Liver (tissue), 9 donors: ENCODE results near the gene ABHD12B. TPM values are rescaled to one million over a fixed set of nuclear protein-coding genes. Genes with fewer than 3 reads are reported as not detected.
A peak's percentile ranks its signal among the peaks of the same experiment; 100 is the strongest.

Source experiments
- DNase-seq: peaks from one replicate; pipeline ENCODE4 v3.0.0-alpha.2; 2017; ENCODE audit warnings: low spot score
- H3K27ac ChIP-seq, 2 donors: one replicate each; pipeline ENCODE4 v1.7.0; 2013; ENCODE audit warnings: inconsistent platforms in 2 of 2, low read length in 2 of 2, control low read depth in 1 of 2, low read depth in 1 of 2, mild to moderate bottlenecking in 1 of 2
- H3K27me3 ChIP-seq, 4 donors: one replicate each; pipeline versions ENCODE4 v1.6.1 to v1.7.0; 2013; ENCODE audit warnings: low read length in 3 of 4, inconsistent platforms in 1 of 4, mild to moderate bottlenecking in 1 of 4, moderate library complexity in 1 of 4; ENCODE audit not compliant: control insufficient read depth in 4 of 4, insufficient read depth in 4 of 4
- H3K36me3 ChIP-seq, 4 donors: one replicate each; pipeline versions ENCODE4 v1.6.1 to v1.7.0; 2013; ENCODE audit warnings: low read length in 3 of 4, mild to moderate bottlenecking in 3 of 4, low read depth in 1 of 4, moderate library complexity in 1 of 4; ENCODE audit not compliant: control insufficient read depth in 4 of 4, insufficient read depth in 3 of 4
- H3K4me1 ChIP-seq, 4 donors: one replicate each; pipeline versions ENCODE4 v1.6.1 to v1.7.0; 2013; ENCODE audit warnings: low read length in 3 of 4, mild to moderate bottlenecking in 3 of 4, moderate library complexity in 1 of 4; ENCODE audit not compliant: control insufficient read depth in 4 of 4, insufficient read depth in 4 of 4
- H3K4me3 ChIP-seq, 3 donors: one replicate each; pipeline versions ENCODE4 v1.6.1 to v1.7.0; 2013; ENCODE audit warnings: low read length in 3 of 3, control low read depth in 1 of 3, low read depth in 1 of 3, mild to moderate bottlenecking in 1 of 3
- H3K9ac ChIP-seq, 2 donors: one replicate each; pipeline ENCODE4 v1.7.0; 2013; ENCODE audit warnings: low read length in 2 of 2, mild to moderate bottlenecking in 2 of 2, moderate library complexity in 2 of 2, control low read depth in 1 of 2, low read depth in 1 of 2
- H3K9me3 ChIP-seq, 4 donors: one replicate each; pipeline versions ENCODE4 v1.6.1 to v1.7.0; 2013; ENCODE audit warnings: low read length in 3 of 4; ENCODE audit not compliant: control insufficient read depth in 4 of 4
- ATF3 ChIP-seq: IDR thresholded peaks from 2 replicates; pipeline ENCODE4 v1.6.1; 2016; ENCODE audit warnings: antibody characterized with exemption
- FOXA1 ChIP-seq: IDR thresholded peaks from 2 replicates; pipeline ENCODE4 v1.6.1; 2016; ENCODE audit warnings: antibody characterized with exemption
- FOXA2 ChIP-seq: IDR thresholded peaks from 2 replicates; pipeline ENCODE4 v1.6.1; 2016; ENCODE audit warnings: antibody characterized with exemption
- GABPA ChIP-seq, 2 donors: IDR thresholded peaks in 1 of 2; conservative IDR thresholded peaks in 1 of 2; 2 replicates each; pipeline ENCODE4 v1.6.1; 2016; ENCODE audit warnings: antibody characterized with exemption in 2 of 2, mild to moderate bottlenecking in 1 of 2, moderate library complexity in 1 of 2
- HNF4A ChIP-seq, 2 donors: conservative IDR thresholded peaks; 2 replicates each; pipeline ENCODE4 v1.6.1; 2016; ENCODE audit warnings: antibody characterized with exemption in 2 of 2, mild to moderate bottlenecking in 2 of 2
- HNF4G ChIP-seq: IDR thresholded peaks from 2 replicates; pipeline ENCODE4 v1.6.1; 2016; ENCODE audit warnings: antibody characterized with exemption
- RAD21 ChIP-seq, 2 donors: IDR thresholded peaks; 2 replicates each; pipeline ENCODE4 v1.6.1; 2016; ENCODE audit warnings: antibody characterized with exemption in 2 of 2, mild to moderate bottlenecking in 2 of 2
- REST ChIP-seq: IDR thresholded peaks from 2 replicates; pipeline ENCODE4 v1.6.1; 2016; ENCODE audit warnings: antibody characterized with exemption, mild to moderate bottlenecking
- RXRA ChIP-seq, 2 donors: IDR thresholded peaks; 2 replicates each; pipeline ENCODE4 v1.6.1; 2017 to 2018; ENCODE audit warnings: antibody characterized with exemption in 2 of 2, mild to moderate bottlenecking in 1 of 2
- SP1 ChIP-seq: IDR thresholded peaks from 2 replicates; pipeline ENCODE4 v1.6.1; 2018; ENCODE audit warnings: antibody characterized with exemption, mild to moderate bottlenecking
- TAF1 ChIP-seq: conservative IDR thresholded peaks from 2 replicates; pipeline ENCODE4 v1.6.1; 2016; ENCODE audit warnings: antibody characterized with exemption, mild to moderate bottlenecking
- YY1 ChIP-seq: IDR thresholded peaks from 2 replicates; pipeline ENCODE4 v1.6.1; 2016; ENCODE audit warnings: antibody characterized with exemption, mild to moderate bottlenecking
- ZBTB33 ChIP-seq: IDR thresholded peaks from 2 replicates; pipeline ENCODE4 v1.6.1; 2016; ENCODE audit warnings: antibody characterized with exemption
- WGBS: extraction: QIAGEN DNeasy Blood & Tissue Kit; methylation state at CpG from one replicate; pipeline ENCODE4 v1.1.7; 2013; 5-methylcytosine and 5-hydroxymethylcytosine counted together
- polyA plus RNA-seq, 2 donors: library from polyadenylated mRNA; stranded (reverse) in 1 of 2; unstranded in 1 of 2; fragments of 200-250 nt in 1 of 2; fragments of >200 nt in 1 of 2; fragmentation: Nextera tagmentation in 1 of 2; extraction: Ambion mirVana in 1 of 2; gene quantifications; one replicate each; pipeline versions ENCODE4 v1.2.1 to v1.2.3, GENCODE V29; 2013 to 2015
- total RNA-seq, 2 donors: library from RNA; depleted of rRNA; stranded (reverse); fragments of >200 nt; gene quantifications; one replicate each; pipeline ENCODE4 v1.2.3, GENCODE V29; 2014
- donor health status: healthy.
- donor health status: healthy.
- donor health status: healthy.
- donor health status: healthy.
- donor health status: healthy.

The ABHD12B gene
- total and polyA plus RNA-seq, 4 donors: 0.09 to 0.58 TPM; not detected in 2

GRCh38 chr14:50943943-50944646 is 72.2 kb downstream of the ABHD12B start, which contains the start of gene PYGL:
Gene PYGL (minus strand): TSS chr14:50944483. CDS start chr14:50944403, 80 bp downstream.
- peak within 1 kb of the TSS; percentile 78 to 92 for H3K27ac ChIP-seq
- H3K27me3 ChIP-seq: no peaks in the 10 kb centered on the region
- H3K9me3 ChIP-seq: no peaks in the 10 kb centered on the region
- H3K4me1 ChIP-seq: peaks cover 6 to 36% (median 27%) of the 10 kb centered on the region in 4 donors
- H3K36me3 ChIP-seq: peaks cover 0 to 11% (median 2%) of the 10 kb centered on the region in 4 donors
- peak; percentile 72 for DNase-seq
- TF ChIP-seq TAF1: peak; percentile 2
- no peak for TF ChIP-seq ATF3
- TF ChIP-seq REST: no peak
- no peak for TF ChIP-seq ZBTB33
- TF ChIP-seq FOXA2: peak; percentile 13
- H3K9ac ChIP-seq: peak within 1 kb of the TSS; percentile 62 to 91
- peak within 1 kb of the TSS; percentile 80 to 94 (median 91) for H3K4me3 ChIP-seq
- under 1% methylated on average over 74 of the region's 74 CpGs for WGBS

- DNase-seq: peak; percentile 41
- 2% methylated on average over 29 of the region's 29 CpGs for WGBS
Measured at GRCh38 chr14:50944647-50945413, 73.0 kb downstream of the ABHD12B start.

More at GRCh38 chr14:50944647-50945413, 73.0 kb downstream of the ABHD12B start:
- H3K4me1 ChIP-seq: peaks cover 6 to 29% (median 21%) of the 10 kb centered on the region in 4 donors
- TF ChIP-seq GABPA (IDR thresholded peaks at IDR 0.05 in 1 of 2, conservative IDR thresholded peaks at IDR 0.05 in 1 of 2) (no peak), YY1 (peak; percentile 56), FOXA1 (no peak), SP1 (peak; percentile 47), RXRA (IDR thresholded peaks at IDR 0.05) (peak in 1 of 2 donors; percentile 72), HNF4A (conservative IDR thresholded peaks at IDR 0.05) (peak; percentile 74 to 94), HNF4G (peak; percentile 54), RAD21 (IDR thresholded peaks at IDR 0.05) (peak in 1 of 2 donors; percentile 4)
- H3K27me3 ChIP-seq: no peaks in the 10 kb centered on the region
- peak overlapping the region; percentile 78 to 92 for H3K27ac ChIP-seq
- peaks cover 0 to 11% (median 2%) of the 10 kb centered on the region in 4 donors for H3K36me3 ChIP-seq
- peak overlapping the region; percentile 55 to 91 for H3K9ac ChIP-seq
- peak overlapping the region; percentile 72 to 94 (median 91) for H3K4me3 ChIP-seq
- H3K9me3 ChIP-seq: no peaks in the 10 kb centered on the region
